Measurements from ENCODE around the gene LPCAT3. TPM values are rescaled to one million over a fixed set of nuclear protein-coding genes. Genes with fewer than 3 reads are reported as not detected.

Gene LPCAT3
- total and polyA plus RNA-seq, 2 of the 13 experiments (the other 11 are each of a cell fraction or from before 2014, with no cell fraction given) = 44.5 to 64.3 TPM

DNA sequence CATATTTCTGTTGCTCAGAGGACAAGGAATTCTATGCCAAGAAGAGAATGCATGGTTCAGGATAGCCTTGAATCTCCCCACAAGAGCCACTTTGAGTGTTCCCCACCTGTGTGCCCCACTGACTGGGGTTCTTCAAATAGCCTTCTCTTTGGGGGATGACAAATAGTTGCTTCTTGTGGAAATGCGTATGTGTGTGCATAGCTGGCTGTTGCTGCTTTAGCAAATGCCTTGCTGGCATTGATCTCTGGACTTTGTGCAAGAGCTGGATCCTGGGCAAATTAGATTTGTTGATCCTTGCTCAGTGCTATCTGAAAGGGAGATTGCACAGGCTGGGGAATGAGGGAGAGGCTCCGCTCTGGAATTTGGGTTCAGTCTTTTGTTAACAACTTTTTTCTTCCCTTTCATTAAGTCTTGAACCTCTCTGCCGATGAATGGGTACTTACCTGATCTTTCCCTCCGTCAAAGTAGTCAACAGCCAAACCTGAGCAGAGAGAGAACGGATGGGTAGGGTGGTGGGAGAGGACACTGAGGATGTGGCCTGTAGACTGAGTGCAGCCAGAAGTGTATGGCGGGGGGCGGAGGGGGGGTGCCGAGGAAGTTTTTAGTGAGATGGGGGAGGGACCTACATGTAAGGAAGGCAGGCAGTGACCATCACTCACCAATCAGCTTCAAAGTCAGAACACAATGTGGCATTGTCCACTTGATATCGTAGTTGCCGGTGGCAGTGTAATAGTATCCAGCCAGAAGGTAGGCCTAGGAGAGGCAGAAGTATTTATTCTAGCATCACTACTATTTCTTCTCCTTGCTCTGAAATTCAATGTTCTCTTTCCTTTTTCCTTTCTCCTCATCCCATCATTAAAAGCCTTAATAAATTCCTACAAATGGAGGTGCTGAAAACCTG lies 36.9 kb downstream of the LPCAT3 start (continued):
- TF ChIP-seq ZBTB37 (CRISPR knock-in tag; IDR thresholded peaks at IDR 0.05) = no peak
- TF ChIP-seq ZBTB8A (CRISPR knock-in tag; IDR thresholded peaks at IDR 0.05; ENCODE audit: borderline replicate concordance, low read depth) = no peak
- no peak for TF ChIP-seq ZNF605 (CRISPR knock-in tag; IDR thresholded peaks at IDR 0.05)
- peak; percentile 81 for TF ChIP-seq RXRB (CRISPR knock-in tag; IDR thresholded peaks at IDR 0.05; ENCODE audit: borderline replicate concordance)
- no peak for TF ChIP-seq ZNF225 (CRISPR knock-in tag; IDR thresholded peaks at IDR 0.05)
- peak; percentile 24; the same call in 1 of the 2 replicates for TF ChIP-seq ZNF292 (CRISPR knock-in tag; IDR thresholded peaks at IDR 0.05; ENCODE audit: borderline replicate concordance, low read depth)
- TF ChIP-seq, protein P1, sequence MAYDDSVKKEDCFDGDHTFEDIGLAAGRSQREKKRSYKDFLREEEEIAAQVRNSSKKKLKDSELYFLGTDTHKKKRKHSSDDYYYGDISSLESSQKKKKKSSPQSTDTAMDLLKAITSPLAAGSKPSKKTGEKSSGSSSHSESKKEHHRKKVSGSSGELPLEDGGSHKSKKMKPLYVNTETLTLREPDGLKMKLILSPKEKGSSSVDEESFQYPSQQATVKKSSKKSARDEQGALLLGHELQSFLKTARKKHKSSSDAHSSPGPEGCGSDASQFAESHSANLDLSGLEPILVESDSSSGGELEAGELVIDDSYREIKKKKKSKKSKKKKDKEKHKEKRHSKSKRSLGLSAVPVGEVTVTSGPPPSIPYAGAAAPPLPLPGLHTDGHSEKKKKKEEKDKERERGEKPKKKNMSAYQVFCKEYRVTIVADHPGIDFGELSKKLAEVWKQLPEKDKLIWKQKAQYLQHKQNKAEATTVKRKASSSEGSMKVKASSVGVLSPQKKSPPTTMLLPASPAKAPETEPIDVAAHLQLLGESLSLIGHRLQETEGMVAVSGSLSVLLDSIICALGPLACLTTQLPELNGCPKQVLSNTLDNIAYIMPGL (CRISPR knock-in tag; IDR thresholded peaks at IDR 0.05; ENCODE audit: borderline replicate concordance in 1 of 2, low read depth in 1 of 2) = peak; percentile 32 to 36; a peak in 1 of 4 replicates
- TF ChIP-seq MXD4 (CRISPR knock-in tag; IDR thresholded peaks at IDR 0.05) = no peak
- TF ChIP-seq TRAFD1 (CRISPR knock-in tag; IDR thresholded peaks at IDR 0.05; ENCODE audit: borderline replicate concordance) = 0 out of 2 replicates have a peak, but pooled peaks have one; percentile 39
- no peak for TF ChIP-seq ZSCAN29 (CRISPR knock-in tag; conservative IDR thresholded peaks at IDR 0.05)
- TF ChIP-seq JUND (CRISPR knock-in tag; IDR thresholded peaks at IDR 0.05) = no peak
- TF ChIP-seq MLXIP (CRISPR knock-in tag; IDR thresholded peaks at IDR 0.05; ENCODE audit: borderline replicate concordance) = no peak
- no peak; the same call in 1 of the 2 replicates for TF ChIP-seq GMEB1 (CRISPR knock-in tag; IDR thresholded peaks at IDR 0.05; ENCODE audit: borderline replicate concordance)
- TF ChIP-seq TEAD3 (CRISPR knock-in tag; optimal IDR thresholded peaks at IDR 0.05; ENCODE audit: borderline replicate concordance) = peak; percentile 95
- no peak for TF ChIP-seq PLRG1 (conservative IDR thresholded peaks at IDR 0.05)
- peak; percentile 99 for TF ChIP-seq HNF4A (CRISPR knock-in tag; IDR thresholded peaks at IDR 0.05)

All from HepG2 (cell line).